ENCODE data around the gene ZRANB1.

DNA sequence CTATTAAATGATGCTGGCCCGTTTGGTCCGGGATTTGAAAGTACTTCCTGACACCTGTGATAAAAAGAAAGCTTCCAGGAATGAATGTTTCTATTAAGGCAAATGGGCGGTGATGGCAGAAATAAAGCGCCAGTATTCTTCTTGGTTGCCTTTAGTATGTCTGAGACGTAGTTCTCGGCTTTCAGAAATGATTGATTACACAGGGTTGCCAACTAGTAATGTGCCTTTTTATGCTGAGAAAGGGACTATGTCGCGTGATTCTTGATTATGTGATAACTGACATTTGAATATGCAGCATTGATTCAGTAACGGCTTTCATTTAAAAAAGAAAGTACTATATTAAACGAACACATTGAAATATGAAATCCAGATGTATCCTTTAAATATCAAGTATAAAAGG is 13.9 kb downstream of the ZRANB1 start:
- TF ChIP-seq, protein P1, sequence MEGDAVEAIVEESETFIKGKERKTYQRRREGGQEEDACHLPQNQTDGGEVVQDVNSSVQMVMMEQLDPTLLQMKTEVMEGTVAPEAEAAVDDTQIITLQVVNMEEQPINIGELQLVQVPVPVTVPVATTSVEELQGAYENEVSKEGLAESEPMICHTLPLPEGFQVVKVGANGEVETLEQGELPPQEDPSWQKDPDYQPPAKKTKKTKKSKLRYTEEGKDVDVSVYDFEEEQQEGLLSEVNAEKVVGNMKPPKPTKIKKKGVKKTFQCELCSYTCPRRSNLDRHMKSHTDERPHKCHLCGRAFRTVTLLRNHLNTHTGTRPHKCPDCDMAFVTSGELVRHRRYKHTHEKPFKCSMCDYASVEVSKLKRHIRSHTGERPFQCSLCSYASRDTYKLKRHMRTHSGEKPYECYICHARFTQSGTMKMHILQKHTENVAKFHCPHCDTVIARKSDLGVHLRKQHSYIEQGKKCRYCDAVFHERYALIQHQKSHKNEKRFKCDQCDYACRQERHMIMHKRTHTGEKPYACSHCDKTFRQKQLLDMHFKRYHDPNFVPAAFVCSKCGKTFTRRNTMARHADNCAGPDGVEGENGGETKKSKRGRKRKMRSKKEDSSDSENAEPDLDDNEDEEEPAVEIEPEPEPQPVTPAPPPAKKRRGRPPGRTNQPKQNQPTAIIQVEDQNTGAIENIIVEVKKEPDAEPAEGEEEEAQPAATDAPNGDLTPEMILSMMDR (IDR thresholded peaks at IDR 0.05): no peak
- no peak for TF ChIP-seq POLR2A (IDR thresholded peaks at IDR 0.05)

Data from transverse colon (tissue), 3 donors.